ENCODE measurements around the gene SLC39A11.

SLC39A11 gene

GRCh38 chr17:72970797-72971196, 121.7 kb downstream of the SLC39A11 start:
- DNase-seq (ENCODE audit: low read depth, low spot score) = no peak
- TF ChIP-seq CTCF (IDR thresholded peaks at IDR 0.05; ENCODE audit: low read depth, low read length) = no peak
- in situ Hi-C loops (cut with HindIII; ENCODE audit: low sequenced_read_pairs) = no loop called here
- no peak overlapping the region for H3K4me3 ChIP-seq (ENCODE audit: low read depth, low read length)

- TF ChIP-seq CTCF (IDR thresholded peaks at IDR 0.05; ENCODE audit: low read depth, low read length) = no peak
- in situ Hi-C loops (cut with HindIII; ENCODE audit: low sequenced_read_pairs) = no loop called here
- no peak overlapping the region for H3K4me3 ChIP-seq (ENCODE audit: low read depth, low read length)
- DNase-seq (ENCODE audit: low read depth, low spot score) = no peak
Measured at GRCh38 chr17:72970246-72970645, 122.2 kb downstream of the SLC39A11 start.

- no peak for DNase-seq (ENCODE audit: low read depth, low spot score)
- in situ Hi-C loops (cut with HindIII; ENCODE audit: low sequenced_read_pairs) = no loop called here
- TF ChIP-seq CTCF (IDR thresholded peaks at IDR 0.05; ENCODE audit: low read depth, low read length) = no peak
- H3K4me3 ChIP-seq (ENCODE audit: low read depth, low read length) = no peak overlapping the region
Measured at GRCh38 chr17:72969293-72969906, 123.1 kb downstream of the SLC39A11 start.

GRCh38 chr17:72968798-72969197, 123.7 kb downstream of the SLC39A11 start:
- no peak overlapping the region for H3K4me3 ChIP-seq (ENCODE audit: low read depth, low read length)
- no peak for TF ChIP-seq CTCF (IDR thresholded peaks at IDR 0.05; ENCODE audit: low read depth, low read length)
- in situ Hi-C loops (cut with HindIII; ENCODE audit: low sequenced_read_pairs) = no loop called here
- no peak for DNase-seq (ENCODE audit: low read depth, low spot score)

GRCh38 chr17:72967977-72968585, 124.4 kb downstream of the SLC39A11 start:
- in situ Hi-C loops (cut with HindIII; ENCODE audit: low sequenced_read_pairs) = no loop called here
- no peak overlapping the region for H3K4me3 ChIP-seq (ENCODE audit: low read depth, low read length)
- no peak for TF ChIP-seq CTCF (IDR thresholded peaks at IDR 0.05; ENCODE audit: low read depth, low read length)
- DNase-seq (ENCODE audit: low read depth, low spot score) = no peak

- no peak overlapping the region for H3K4me3 ChIP-seq (ENCODE audit: low read depth, low read length)
- in situ Hi-C loops (cut with HindIII; ENCODE audit: low sequenced_read_pairs) = no loop called here
- TF ChIP-seq CTCF (IDR thresholded peaks at IDR 0.05; ENCODE audit: low read depth, low read length) = no peak
- no peak for DNase-seq (ENCODE audit: low read depth, low spot score)
Measured at GRCh38 chr17:72967277-72967970, 125.1 kb downstream of the SLC39A11 start.

Measured in astrocyte of the spinal cord (primary cell).